ENCODE measurements around the gene APBB3.

DNA sequence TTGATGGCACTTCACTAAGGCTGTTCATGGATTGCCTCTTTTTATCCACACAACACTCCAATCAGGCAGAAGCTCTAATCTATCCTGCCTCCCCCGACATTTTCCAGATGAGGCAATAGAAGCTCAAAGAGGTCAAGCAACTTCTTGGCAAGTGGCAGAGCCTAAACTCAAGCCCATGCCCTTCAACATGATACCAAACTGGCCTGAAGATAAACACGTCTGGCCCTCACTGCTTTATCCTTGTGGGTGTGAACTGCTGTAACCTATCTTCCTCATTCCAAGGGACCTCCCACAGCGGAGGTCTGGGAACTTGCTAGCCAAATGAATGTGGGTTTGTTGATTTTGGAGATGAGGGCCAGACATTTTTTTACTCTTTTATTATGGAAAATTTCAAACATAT, 9.8 kb upstream of the APBB3 start:
- TF ChIP-seq, protein P1, sequence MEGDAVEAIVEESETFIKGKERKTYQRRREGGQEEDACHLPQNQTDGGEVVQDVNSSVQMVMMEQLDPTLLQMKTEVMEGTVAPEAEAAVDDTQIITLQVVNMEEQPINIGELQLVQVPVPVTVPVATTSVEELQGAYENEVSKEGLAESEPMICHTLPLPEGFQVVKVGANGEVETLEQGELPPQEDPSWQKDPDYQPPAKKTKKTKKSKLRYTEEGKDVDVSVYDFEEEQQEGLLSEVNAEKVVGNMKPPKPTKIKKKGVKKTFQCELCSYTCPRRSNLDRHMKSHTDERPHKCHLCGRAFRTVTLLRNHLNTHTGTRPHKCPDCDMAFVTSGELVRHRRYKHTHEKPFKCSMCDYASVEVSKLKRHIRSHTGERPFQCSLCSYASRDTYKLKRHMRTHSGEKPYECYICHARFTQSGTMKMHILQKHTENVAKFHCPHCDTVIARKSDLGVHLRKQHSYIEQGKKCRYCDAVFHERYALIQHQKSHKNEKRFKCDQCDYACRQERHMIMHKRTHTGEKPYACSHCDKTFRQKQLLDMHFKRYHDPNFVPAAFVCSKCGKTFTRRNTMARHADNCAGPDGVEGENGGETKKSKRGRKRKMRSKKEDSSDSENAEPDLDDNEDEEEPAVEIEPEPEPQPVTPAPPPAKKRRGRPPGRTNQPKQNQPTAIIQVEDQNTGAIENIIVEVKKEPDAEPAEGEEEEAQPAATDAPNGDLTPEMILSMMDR (IDR thresholded peaks at IDR 0.05; ENCODE audit: borderline replicate concordance, extremely low read depth, low read length, poor library complexity, severe bottlenecking), result no peak
- TF ChIP-seq EZH2 (IDR thresholded peaks at IDR 0.05; ENCODE audit: borderline replicate concordance, low read depth, low read length, severe bottlenecking), result no peak
